IMR-90 (cell line): ENCODE results near the gene SART1. TPM values are rescaled to one million over a fixed set of nuclear protein-coding genes. Genes with fewer than 3 reads are reported as not detected.
A peak's percentile ranks its signal among the peaks of the same experiment; 100 is the strongest.

Source experiments
- ATAC-seq: fragments of 200-7000 bp; cut with Tn5 transposase; 2 replicates; pipeline ENCODE4 v1.9.1; 2020; ENCODE audit warnings: low read depth, mild to moderate bottlenecking, moderate library complexity
- BruUV-seq: library from RNA; stranded (reverse); fragments of 400-500 nt; replicated peaks from 2 replicates; lab custom pipeline; 2021; lab: Mats Ljungman, UMichigan
- CTCF ChIA-PET: fragments of 300-600 bp; formaldehyde crosslinking; extraction: SDS; loops from one replicate; lab custom pipeline; 2021; ENCODE audit warnings: antibody characterized with exemption; lab: Yijun Ruan, JAX
- POLR2A ChIA-PET: fragments of 300-600 bp; sonication (Branson Sonifier 250); formaldehyde crosslinking; loops from one replicate; lab custom pipeline; 2022; ENCODE audit warnings: antibody characterized with exemption; ENCODE audit not compliant: unreplicated experiment; lab: Charles Lee
- DNase-seq: peaks from one replicate; pipeline ENCODE4 v3.0.0; 2013
- H2AFZ ChIP-seq: replicated peaks from 2 replicates; pipeline ENCODE3; 2013; ENCODE audit warnings: low read length, mild to moderate bottlenecking; ENCODE audit not compliant: poor library complexity
- H2AK5ac ChIP-seq: 2 replicates; pipeline ENCODE4 v1.6.1; 2013; ENCODE audit warnings: low read depth, low read length, inconsistent platforms
- H2AK9ac ChIP-seq: replicated peaks from 2 replicates; pipeline ENCODE3; 2013; ENCODE audit warnings: mild to moderate bottlenecking, low read depth, low read length, moderate library complexity; ENCODE audit not compliant: poor library complexity
- H2BK120ac ChIP-seq: 2 replicates; pipeline ENCODE4 v1.6.1; 2013; ENCODE audit warnings: low read depth, low read length, inconsistent platforms
- H2BK15ac ChIP-seq: 3 replicates; pipeline ENCODE4 v1.6.1; 2013; ENCODE audit warnings: low read depth, low read length, inconsistent platforms
- H2BK20ac ChIP-seq: 2 replicates; pipeline ENCODE4 v1.6.1; 2013; ENCODE audit warnings: low read depth, mild to moderate bottlenecking, inconsistent platforms, low read length, moderate library complexity
- H2BK5ac ChIP-seq: 2 replicates; pipeline ENCODE4 v1.6.1; 2013; ENCODE audit warnings: mild to moderate bottlenecking, low read depth, low read length, inconsistent platforms; ENCODE audit not compliant: poor library complexity, severe bottlenecking
- H3K14ac ChIP-seq: replicated peaks from 2 replicates; pipeline ENCODE4 v1.6.1; 2013; ENCODE audit warnings: low read depth, low read length, inconsistent platforms
- H3K18ac ChIP-seq: 2 replicates; pipeline ENCODE4 v1.6.1; 2013; ENCODE audit warnings: low read depth, low read length, control low read depth
- H3K23ac ChIP-seq: 2 replicates; pipeline ENCODE4 v1.6.1; 2013; ENCODE audit warnings: low read depth, low read length, inconsistent platforms
- H3K27ac ChIP-seq: 2 replicates; pipeline ENCODE4 v1.5.1; 2013; ENCODE audit warnings: mild to moderate bottlenecking, control low read depth, low read length; ENCODE audit not compliant: insufficient read depth
- H3K27me3 ChIP-seq: 2 replicates; pipeline ENCODE4 v1.6.1; 2013; ENCODE audit warnings: low read length; ENCODE audit not compliant: control insufficient read depth, insufficient read depth
- H3K36me3 ChIP-seq: 2 replicates; pipeline ENCODE4 v1.6.1; 2013; ENCODE audit warnings: low read length, mixed read lengths; ENCODE audit not compliant: control insufficient read depth, insufficient read depth
- H3K4ac ChIP-seq: 2 replicates; pipeline ENCODE4 v1.6.1; 2013; ENCODE audit warnings: low read depth, low read length, inconsistent platforms
- H3K4me1 ChIP-seq: 2 replicates; pipeline ENCODE4 v1.6.1; 2013; ENCODE audit warnings: low read length, mixed read lengths; ENCODE audit not compliant: control insufficient read depth, insufficient read depth
- H3K4me2 ChIP-seq: 2 replicates; pipeline ENCODE4 v1.6.1; 2013; ENCODE audit warnings: low read depth, mild to moderate bottlenecking, control low read depth, low read length, moderate library complexity
- H3K4me3 ChIP-seq: 2 replicates; pipeline ENCODE4 v1.5.1; 2013; ENCODE audit warnings: low read depth, mild to moderate bottlenecking, control low read depth, low read length, moderate library complexity; ENCODE audit not compliant: insufficient read depth
- H3K56ac ChIP-seq: 2 replicates; pipeline ENCODE4 v1.6.1; 2013; ENCODE audit warnings: low read length, inconsistent platforms; ENCODE audit not compliant: insufficient read depth; ENCODE audit errors: extremely low read depth
- H3K79me1 ChIP-seq, 2 experiments: 2 replicates each; pipeline ENCODE4 v1.6.1; 2013; ENCODE audit warnings: low read length in 2 of 2, inconsistent platforms in 1 of 2, low read depth in 1 of 2
- H3K9ac ChIP-seq: 2 replicates; pipeline ENCODE4 v1.6.1; 2013; ENCODE audit warnings: low read depth, low read length, control low read depth
- H3K9me1 ChIP-seq: 2 replicates; pipeline ENCODE4 v1.6.1; 2013; ENCODE audit warnings: low read length, inconsistent platforms; ENCODE audit not compliant: insufficient read depth
- H3K9me3 ChIP-seq: 2 replicates; pipeline ENCODE4 v1.6.1; 2013; ENCODE audit warnings: low read length; ENCODE audit not compliant: control insufficient read depth, insufficient read depth
- H4K20me1 ChIP-seq: 2 replicates; pipeline ENCODE4 v1.6.1; 2013; ENCODE audit warnings: low read length, inconsistent platforms; ENCODE audit not compliant: insufficient read depth
- H4K5ac ChIP-seq: 2 replicates; pipeline ENCODE4 v1.6.1; 2013; ENCODE audit warnings: mild to moderate bottlenecking, low read depth, low read length, control low read depth
- H4K8ac ChIP-seq, 2 experiments: 2 replicates each; pipeline ENCODE4 v1.6.1; 2013; ENCODE audit warnings: low read depth in 2 of 2, low read length in 2 of 2, control low read depth in 1 of 2, inconsistent platforms in 1 of 2
- H4K91ac ChIP-seq: 2 replicates; pipeline ENCODE4 v1.6.1; 2013; ENCODE audit warnings: low read depth, low read length, inconsistent platforms; ENCODE audit not compliant: insufficient read depth
- BHLHE40 ChIP-seq: fragments of 150-350 bp; IDR thresholded peaks from 2 replicates; pipeline ENCODE4 v1.6.1; 2016; ENCODE audit warnings: mild to moderate bottlenecking, low read depth, low read length
- CEBPB ChIP-seq: IDR thresholded peaks from 2 replicates; pipeline ENCODE4 v1.6.1; 2012; ENCODE audit warnings: low read depth, low read length, improper control_type of control experiment
- CHD1 ChIP-seq: IDR thresholded peaks from 2 replicates; pipeline ENCODE4 v1.6.1; 2012; ENCODE audit warnings: low read depth, low read length, improper control_type of control experiment
- FOS ChIP-seq: fragments of 150-350 bp; IDR thresholded peaks from 2 replicates; pipeline ENCODE4 v1.6.1; 2016; ENCODE audit warnings: low read depth, low read length
- MAFK ChIP-seq: IDR thresholded peaks from 2 replicates; pipeline ENCODE4 v1.6.1; 2012; ENCODE audit warnings: low read depth, low read length, improper control_type of control experiment
- MAZ ChIP-seq: IDR thresholded peaks from 2 replicates; pipeline ENCODE4 v1.6.1; 2012; ENCODE audit warnings: low read depth, mild to moderate bottlenecking, low read length, improper control_type of control experiment, moderate library complexity, borderline replicate concordance
- MXI1 ChIP-seq: IDR thresholded peaks from 2 replicates; pipeline ENCODE4 v1.6.1; 2012; ENCODE audit warnings: low read depth, mild to moderate bottlenecking, low read length, moderate library complexity, borderline replicate concordance
- NFE2L2 ChIP-seq: fragments of 150-350 bp; IDR thresholded peaks from 2 replicates; pipeline ENCODE4 v1.6.1; 2016; ENCODE audit warnings: low read depth, mild to moderate bottlenecking, low read length
- POLR2A ChIP-seq: IDR thresholded peaks from 2 replicates; pipeline ENCODE4 v1.6.1; 2012; ENCODE audit warnings: mild to moderate bottlenecking, low read depth, low read length
- RAD21 ChIP-seq: IDR thresholded peaks from 2 replicates; pipeline ENCODE4 v1.6.1; 2012; ENCODE audit warnings: low read length, improper control_type of control experiment
- RCOR1 ChIP-seq: IDR thresholded peaks from 2 replicates; pipeline ENCODE4 v1.6.1; 2012; ENCODE audit warnings: mild to moderate bottlenecking, low read length, improper control_type of control experiment; ENCODE audit not compliant: insufficient replicate concordance
- RFX5 ChIP-seq: IDR thresholded peaks from 2 replicates; pipeline ENCODE4 v1.8.0; 2012; ENCODE audit warnings: low read depth, mild to moderate bottlenecking, low read length, moderate library complexity
- SMC3 ChIP-seq: fragments of 150-350 bp; IDR thresholded peaks from 2 replicates; pipeline ENCODE4 v1.6.1; 2016; ENCODE audit warnings: low read depth, mild to moderate bottlenecking, antibody characterized with exemption, low read length, moderate library complexity
- USF2 ChIP-seq: fragments of 150-350 bp; IDR thresholded peaks from 2 replicates; pipeline ENCODE4 v1.6.1; 2017; ENCODE audit warnings: mild to moderate bottlenecking, antibody characterized with exemption, low read length, low read depth
- WGBS, 2 experiments: methylation state at CpG; one replicate each; pipeline versions ENCODE4 v1.1.5 to v1.1.7; 2013; ENCODE audit warnings: missing lambda C conversion rate in 2 of 2; ENCODE audit not compliant: insufficient read length in 1 of 2; ENCODE audit errors: extremely low coverage in 2 of 2; 5-methylcytosine and 5-hydroxymethylcytosine counted together
- dilution Hi-C: fragments of 300-500 bp; cut with HindIII; formaldehyde crosslinking; loops from one replicate; pipeline ENCODE4 v1.14.3; 2018; ENCODE audit warnings: low sequenced_read_pairs; ENCODE audit not compliant: unreplicated experiment
- in situ Hi-C: fragments of 300-500 bp; cut with MboI; formaldehyde crosslinking; loops from 3 replicates; pipeline ENCODE4 v1.14.3; 2019; ENCODE audit warnings: low sequenced_read_pairs, inconsistent platforms, mixed read lengths
- intact Hi-C: fragments of 100-400 bp; cut with micrococcal nuclease; formaldehyde crosslinking; loops from 2 replicates; pipeline ENCODE4 v1.10.0; 2022
- polyA plus RNA-seq, 3 experiments: library from polyadenylated mRNA; depleted of rRNA; stranded (reverse); fragments of >200 nt; gene quantifications; 2 replicates each; pipeline ENCODE4 v1.2.3, GENCODE V29; 2012; ENCODE audit warnings: low replicate concordance in 1 of 3
- total RNA-seq: library from RNA; depleted of rRNA; stranded (reverse); fragments of >200 nt; gene quantifications from 2 replicates; pipeline ENCODE4 v1.2.3, GENCODE V29; 2012

SART1 gene
- total and polyA plus RNA-seq, 2 of the 4 experiments (the other 2 are of a cell fraction), result 25.5 to 43.5 TPM

GRCh38 chr11:65965986-65966762 lies 4.6 kb downstream of the SART1 start:
- Histone ChIP-seq H3K9me3 (no peaks in the 10 kb centered on the region), H3K36me3 (peaks cover 58% of the 10 kb centered on the region), H3K27ac (no peak overlapping the region), H3K9me1 (peaks cover 5% of the 10 kb centered on the region; the same call in 1 of the 2 replicates), H4K5ac (no peak overlapping the region), H2BK120ac (no peak overlapping the region), H3K4ac (no peak overlapping the region), H3K9ac (no peak overlapping the region), H3K56ac (no peak overlapping the region), H4K91ac (no peak overlapping the region), H2AFZ (no peak overlapping the region), H3K18ac (no peak overlapping the region), H3K4me2 (no peak overlapping the region), H4K20me1 (peaks cover 7% of the 10 kb centered on the region), H3K23ac (no peak overlapping the region), H2AK9ac (peak overlapping the region; percentile 23), H3K4me3 (no peak overlapping the region), H3K27me3 (no peaks in the 10 kb centered on the region), H4K8ac (no peak overlapping the region), H3K4me1 (peaks cover 8% of the 10 kb centered on the region), H2AK5ac (no peak overlapping the region), H2BK15ac (no peak overlapping the region), H2BK5ac (no peak overlapping the region), H3K79me1 (peaks cover 18 to 60% of the 10 kb centered on the region in 2 experiments), H3K14ac (no peak overlapping the region), H2BK20ac (no peak overlapping the region)
- ChIA-PET CTCF (no interaction called here), POLR2A (no interaction called here)
- no peak for TF ChIP-seq MAFK
- no peak for TF ChIP-seq RAD21
- no peak for TF ChIP-seq BHLHE40
- TF ChIP-seq RFX5, result no peak
- no peak for TF ChIP-seq CHD1
- no peak for TF ChIP-seq MXI1
- TF ChIP-seq RCOR1, result no peak
- TF ChIP-seq FOS, result no peak
- TF ChIP-seq NFE2L2, result no peak
- no peak for TF ChIP-seq USF2
- no peak for TF ChIP-seq MAZ
- TF ChIP-seq SMC3, result no peak
- TF ChIP-seq POLR2A, result no peak
- TF ChIP-seq CEBPB, result no peak
- DNase-seq (no peak), ATAC-seq (no peak)
- in situ Hi-C loops, result no loop called here
- dilution Hi-C loops, result no loop called here
- BruUV-seq, result no TSS peak
- intact Hi-C loops, result no loop called here
- 94% methylated on average over 30 of the region's 36 CpGs; no CpG with 5 or more reads in 1 of the 2 experiments for WGBS, 2 experiments
